ENCODE results near the gene OR2D2.
A peak's percentile ranks its signal among the peaks of the same experiment; 100 is the strongest.

OR2D2 gene, protein sequence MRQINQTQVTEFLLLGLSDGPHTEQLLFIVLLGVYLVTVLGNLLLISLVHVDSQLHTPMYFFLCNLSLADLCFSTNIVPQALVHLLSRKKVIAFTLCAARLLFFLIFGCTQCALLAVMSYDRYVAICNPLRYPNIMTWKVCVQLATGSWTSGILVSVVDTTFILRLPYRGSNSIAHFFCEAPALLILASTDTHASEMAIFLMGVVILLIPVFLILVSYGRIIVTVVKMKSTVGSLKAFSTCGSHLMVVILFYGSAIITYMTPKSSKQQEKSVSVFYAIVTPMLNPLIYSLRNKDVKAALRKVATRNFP

DNA sequence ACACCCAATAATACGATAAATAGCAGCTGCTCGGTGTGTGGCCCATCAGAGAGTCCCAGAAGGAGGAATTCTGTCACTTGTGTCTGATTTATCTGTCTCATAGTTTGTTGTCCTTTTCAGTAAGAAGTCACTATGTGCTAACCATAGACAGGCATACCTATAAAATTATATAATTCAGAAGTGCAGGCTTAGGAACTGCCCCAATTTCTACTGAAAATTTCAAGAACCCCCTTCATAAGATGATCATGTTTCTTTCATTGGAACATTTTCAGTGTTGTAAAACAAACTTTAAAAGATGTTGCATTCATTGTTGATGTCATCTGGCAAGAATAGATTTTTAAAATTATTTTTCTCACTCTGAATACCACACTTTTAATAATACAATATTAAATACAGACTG, at the start of gene OR2D2:
OR2D2 (minus strand) TSS at position 101 of the 400 bp plus-strand sequence; CDS start at position 101, 0 bp downstream.
- DNase-seq: no peak
- Mint-ChIP-seq H3K27me3 (peaks cover 7 to 23% of the 10 kb centered on the region in 2 donors), H3K4me1 (peaks cover 0 to 12% of the 10 kb centered on the region in 2 donors), H3K27ac (no peak within 1 kb of the TSS), H3K36me3 (no peaks in the 10 kb centered on the region), H3K4me3 (no peak within 1 kb of the TSS), H3K9me3 (peaks cover 0 to 2% of the 10 kb centered on the region in 2 donors)
- ATAC-seq (replicated peaks): no peak

DNA sequence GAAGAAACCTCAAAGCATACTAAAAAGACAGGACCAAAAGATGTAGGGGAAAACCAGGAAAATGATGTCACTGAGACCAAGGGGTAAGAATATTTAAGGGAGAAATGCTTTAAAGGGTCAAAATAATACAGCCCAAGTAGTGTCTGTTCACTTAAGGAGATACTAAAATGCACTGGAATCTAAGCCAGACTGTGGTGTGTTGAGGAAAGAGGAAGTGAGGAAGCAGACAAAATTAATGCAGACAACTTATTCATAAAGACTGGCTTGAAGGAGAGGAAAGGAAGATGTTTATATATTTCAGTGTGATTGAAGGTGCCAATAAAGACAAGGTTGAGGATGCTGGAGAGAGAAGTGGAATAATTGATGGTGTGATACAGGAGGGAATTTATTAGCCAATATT, 49.7 kb upstream of the OR2D2 start:
- Mint-ChIP-seq H3K4me3 (no peak overlapping the region), H3K9me3 (no peaks in the 10 kb centered on the region), H3K27ac (no peak overlapping the region), H3K36me3 (no peaks in the 10 kb centered on the region), H3K27me3 (no peaks in the 10 kb centered on the region), H3K4me1 (peaks cover 0 to 1% of the 10 kb centered on the region in 2 donors)
- DNase-seq (no peak), ATAC-seq (replicated peaks) (no peak)

DNA sequence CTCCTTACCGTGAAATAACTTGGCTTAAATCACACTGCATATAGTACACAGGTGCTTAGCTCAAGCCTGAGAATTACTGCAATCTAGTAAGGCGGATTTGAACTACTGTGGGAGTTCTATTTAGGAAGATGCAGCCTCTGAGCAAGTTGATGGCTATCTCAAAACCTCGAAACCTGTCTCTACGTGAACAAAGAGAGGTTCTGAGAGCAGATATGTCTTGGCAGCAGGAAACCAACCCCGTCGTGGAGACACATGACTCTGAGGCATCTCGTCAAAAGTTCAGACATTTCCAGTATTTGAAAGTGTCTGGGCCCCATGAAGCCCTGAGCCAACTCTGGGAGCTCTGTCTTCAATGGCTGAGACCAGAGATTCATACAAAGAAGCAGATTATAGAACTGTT, 39.8 kb upstream of the OR2D2 start:
- Mint-ChIP-seq H3K9me3 (no peaks in the 10 kb centered on the region), H3K27ac (no peak overlapping the region), H3K4me1 (peaks cover 4 to 8% of the 10 kb centered on the region in 2 donors), H3K4me3 (no peak overlapping the region), H3K36me3 (no peaks in the 10 kb centered on the region), H3K27me3 (peaks cover 10 to 15% of the 10 kb centered on the region in 2 donors)
- no peak for DNase-seq
- ATAC-seq (replicated peaks): no peak

DNA sequence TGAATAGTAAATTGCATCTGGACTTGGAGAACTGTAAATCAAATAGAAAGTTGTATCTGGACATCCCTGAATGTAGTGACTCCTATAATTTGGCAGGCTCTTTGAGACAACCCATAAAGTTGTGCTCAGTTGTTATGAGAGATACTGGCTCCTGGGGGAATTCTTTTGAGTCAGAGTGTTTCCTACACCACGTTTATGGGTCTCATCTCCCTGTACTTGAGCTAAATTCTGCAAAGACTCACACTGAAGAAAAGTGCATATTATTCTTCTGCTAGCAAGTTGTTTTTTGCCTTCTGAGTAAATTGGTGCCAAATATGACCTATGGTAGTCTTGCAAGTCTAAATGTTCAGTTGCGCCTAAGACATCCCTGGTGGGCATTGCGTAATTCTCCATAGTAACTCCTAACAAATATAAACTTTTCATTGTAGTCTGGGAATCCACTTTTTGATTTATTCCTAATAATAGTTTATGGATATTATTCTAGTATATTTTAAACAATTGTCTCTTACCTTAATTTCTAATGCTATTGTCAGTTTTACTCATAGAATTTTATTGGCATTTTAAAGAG, 38.9 kb upstream of the OR2D2 start:
- H3K27me3 Mint-ChIP-seq: peaks cover 15 to 22% of the 10 kb centered on the region in 2 donors
- no peak overlapping the region for H3K27ac Mint-ChIP-seq
- no peak overlapping the region for H3K4me3 Mint-ChIP-seq
- no peaks in the 10 kb centered on the region for H3K9me3 Mint-ChIP-seq
- ATAC-seq (replicated peaks) (no peak), DNase-seq (no peak)
- no peaks in the 10 kb centered on the region for H3K36me3 Mint-ChIP-seq
- peaks cover 10 to 17% of the 10 kb centered on the region in 2 donors for H3K4me1 Mint-ChIP-seq

DNA sequence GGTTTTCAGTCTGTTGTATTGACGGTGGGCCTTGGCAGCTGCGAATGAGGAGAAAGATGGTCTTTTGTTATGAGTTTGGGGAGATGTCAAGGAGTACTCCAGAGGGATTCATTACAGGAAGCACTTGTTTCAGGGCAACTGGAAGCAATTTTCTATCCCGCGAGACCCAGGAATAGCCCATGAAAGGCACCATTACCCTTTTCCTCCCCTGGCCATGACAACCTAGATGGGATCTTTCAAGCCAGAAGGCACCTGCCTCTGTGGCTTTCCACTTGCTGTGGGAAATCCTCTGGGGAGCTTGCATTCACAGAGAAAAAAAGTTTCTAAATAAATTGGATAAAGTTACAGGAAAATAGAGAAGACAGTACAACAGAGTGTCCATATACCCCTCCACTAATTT, 36.6 kb upstream of the OR2D2 start:
- no peak overlapping the region for H3K27ac Mint-ChIP-seq
- ATAC-seq (replicated peaks): no peak
- no peaks in the 10 kb centered on the region for H3K36me3 Mint-ChIP-seq
- peaks cover 31 to 39% of the 10 kb centered on the region in 2 donors for H3K27me3 Mint-ChIP-seq
- H3K9me3 Mint-ChIP-seq: no peaks in the 10 kb centered on the region
- no peak for DNase-seq
- H3K4me3 Mint-ChIP-seq: no peak overlapping the region
- peaks cover 16 to 18% of the 10 kb centered on the region in 2 donors for H3K4me1 Mint-ChIP-seq

DNA sequence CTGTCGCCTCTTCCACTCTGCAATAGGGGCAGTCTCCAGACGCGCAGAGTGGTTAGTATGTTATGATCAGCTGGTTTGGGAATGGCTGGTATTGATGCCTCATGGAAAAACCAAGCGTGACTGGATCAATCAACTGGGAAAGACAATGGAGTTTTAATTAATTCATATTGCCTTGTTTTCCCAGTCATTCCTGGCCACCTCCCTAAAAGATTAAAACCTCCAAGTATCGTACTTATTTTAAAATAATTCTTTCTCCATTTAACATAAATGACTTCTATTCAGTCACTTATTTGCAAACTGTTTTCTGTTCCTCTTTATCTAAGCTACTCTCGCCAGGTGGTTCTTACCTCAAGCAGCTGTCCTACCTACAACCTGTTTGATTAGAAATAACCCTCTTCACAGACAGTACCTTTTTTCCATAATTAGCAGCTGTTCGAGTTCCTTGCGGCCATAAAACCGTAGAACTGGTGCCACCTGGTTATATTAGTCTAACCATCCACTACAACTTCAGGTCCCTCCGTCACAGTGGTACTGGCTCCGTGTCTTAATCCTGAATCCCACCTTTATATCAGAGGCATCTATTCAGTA, 34.8 kb upstream of the OR2D2 start:
- Mint-ChIP-seq H3K27ac (no peak overlapping the region), H3K36me3 (no peaks in the 10 kb centered on the region), H3K4me1 (peaks cover 16 to 18% of the 10 kb centered on the region in 2 donors), H3K27me3 (peaks cover 27 to 35% of the 10 kb centered on the region in 2 donors), H3K4me3 (peak overlapping the region; percentile 88 to 92), H3K9me3 (no peaks in the 10 kb centered on the region)
- peak; percentile 72 to 81 for ATAC-seq (replicated peaks)
- DNase-seq: no peak

DNA sequence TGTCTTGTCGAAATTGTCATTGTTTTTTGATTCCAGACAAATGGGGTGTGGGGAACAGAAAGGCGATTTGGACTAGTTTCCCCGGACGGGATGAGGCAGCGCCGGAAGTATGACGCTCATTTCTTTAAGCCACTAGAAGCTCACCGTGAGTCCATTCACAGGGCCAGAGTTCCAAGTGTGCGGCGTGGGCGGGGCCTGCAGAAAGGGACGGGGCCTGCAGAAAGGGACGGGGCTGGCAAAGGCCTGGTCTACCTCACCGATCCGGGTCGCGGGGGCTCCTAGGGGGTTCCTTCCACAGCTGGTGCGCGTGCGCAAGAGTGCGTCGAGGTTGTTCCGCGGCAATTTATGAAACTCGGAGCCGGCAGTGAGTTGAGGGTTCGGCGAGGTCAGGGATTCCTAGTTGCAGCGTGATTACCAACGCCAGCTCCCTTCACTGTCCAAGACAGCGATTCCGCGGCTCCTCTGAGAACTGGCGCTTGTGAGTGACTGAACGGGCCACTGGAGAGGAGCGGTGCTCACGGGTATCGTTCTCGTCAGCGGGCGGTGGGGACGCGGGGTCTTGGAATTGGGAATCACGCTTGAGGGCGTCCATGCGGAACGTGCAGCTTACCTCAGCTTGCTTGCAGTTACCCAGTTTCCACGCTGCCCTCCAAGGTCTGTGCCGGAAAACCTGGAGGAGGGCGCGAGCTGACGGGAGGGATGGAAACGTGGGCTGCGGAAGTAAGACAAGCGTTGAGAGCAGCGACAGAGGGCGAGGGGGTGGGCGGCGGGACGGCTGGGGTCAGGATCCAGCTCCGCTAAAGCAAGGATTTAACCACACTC, 34.1 kb upstream of the OR2D2 start, which contains the start of gene ZNF215:
ZNF215 (plus strand) TSS at position 219 of the 822 bp plus-strand sequence. CDS start 5,847 bp downstream, outside the sequence.
- DNase-seq (peak; percentile 22), ATAC-seq (replicated peaks) (peak; percentile 58 to 69)
- peak within 1 kb of the TSS; percentile 21 for H3K27ac Mint-ChIP-seq
- H3K9me3 Mint-ChIP-seq: no peaks in the 10 kb centered on the region
- peaks cover 16 to 18% of the 10 kb centered on the region in 2 donors for H3K4me1 Mint-ChIP-seq
- H3K4me3 Mint-ChIP-seq: peak within 1 kb of the TSS; percentile 88 to 92
- H3K27me3 Mint-ChIP-seq: peaks cover 25 to 39% of the 10 kb centered on the region in 2 donors
- H3K36me3 Mint-ChIP-seq: no peaks in the 10 kb centered on the region

DNA sequence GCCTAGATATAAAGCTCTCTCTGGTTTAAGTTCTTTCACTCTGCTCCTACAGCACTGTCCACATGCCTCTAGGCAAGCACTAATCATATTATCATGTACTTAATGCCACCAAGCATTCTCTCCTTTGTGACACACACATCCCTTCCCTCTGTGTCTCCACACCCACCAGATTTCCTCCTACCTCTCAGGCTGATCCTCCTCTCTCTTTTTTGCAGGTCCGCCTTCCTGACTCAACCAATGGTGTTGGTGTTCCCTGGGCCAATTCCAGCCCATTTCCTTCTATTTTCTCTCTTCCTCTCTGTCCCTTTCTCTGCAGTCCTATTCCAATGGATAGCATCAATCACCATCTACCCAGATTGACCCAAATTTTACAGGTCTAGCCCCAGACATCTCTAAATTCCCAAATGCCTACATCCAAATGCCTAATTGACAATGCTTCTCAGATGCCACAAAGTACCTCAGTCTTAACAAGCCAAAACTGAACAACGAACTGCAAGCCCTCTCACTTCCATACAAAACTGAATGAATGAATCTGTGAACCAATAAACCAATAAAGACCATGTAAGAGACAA, 33.4 kb upstream of the OR2D2 start:
- Mint-ChIP-seq H3K27me3 (peaks cover 25 to 45% of the 10 kb centered on the region in 2 donors), H3K4me1 (peaks cover 16 to 18% of the 10 kb centered on the region in 2 donors), H3K9me3 (no peaks in the 10 kb centered on the region), H3K27ac (peak overlapping the region; percentile 21), H3K4me3 (peak overlapping the region; percentile 88 to 92), H3K36me3 (no peaks in the 10 kb centered on the region)
- DNase-seq (no peak), ATAC-seq (replicated peaks) (peak; percentile 17 to 21)

DNA sequence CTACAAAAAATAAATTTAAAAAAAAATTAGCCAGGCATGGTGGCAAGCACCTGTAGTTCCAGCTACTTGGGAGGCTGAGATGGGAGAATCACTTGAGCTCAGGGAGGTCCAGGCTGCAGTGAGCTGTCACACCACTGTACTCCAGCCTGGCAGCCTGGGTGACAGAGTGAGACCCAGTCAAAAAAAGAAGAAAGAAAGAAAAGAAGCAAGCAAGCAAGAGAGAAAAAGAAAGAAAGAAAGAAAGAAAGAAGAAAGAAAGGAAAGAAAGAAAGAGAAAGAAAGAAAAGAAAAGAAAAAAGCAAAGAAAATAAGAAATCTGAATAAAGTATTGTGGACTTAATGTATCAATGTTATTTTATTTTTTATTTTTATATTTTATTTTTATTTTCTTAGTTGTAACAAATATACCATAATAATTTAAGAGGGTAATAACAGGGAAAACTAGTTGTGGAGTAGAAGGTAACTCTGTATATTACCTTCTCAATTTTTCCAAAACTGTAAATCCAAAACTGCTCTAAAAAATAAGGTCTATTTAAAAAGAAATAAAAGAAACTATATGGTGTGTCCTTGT, 32.8 kb upstream of the OR2D2 start:
- no peak for ATAC-seq (replicated peaks)
- Mint-ChIP-seq H3K4me3 (no peak overlapping the region), H3K27me3 (peaks cover 25 to 41% of the 10 kb centered on the region in 2 donors), H3K27ac (no peak overlapping the region), H3K36me3 (no peaks in the 10 kb centered on the region), H3K9me3 (no peaks in the 10 kb centered on the region), H3K4me1 (peaks cover 16 to 18% of the 10 kb centered on the region in 2 donors)
- DNase-seq: no peak

DNA sequence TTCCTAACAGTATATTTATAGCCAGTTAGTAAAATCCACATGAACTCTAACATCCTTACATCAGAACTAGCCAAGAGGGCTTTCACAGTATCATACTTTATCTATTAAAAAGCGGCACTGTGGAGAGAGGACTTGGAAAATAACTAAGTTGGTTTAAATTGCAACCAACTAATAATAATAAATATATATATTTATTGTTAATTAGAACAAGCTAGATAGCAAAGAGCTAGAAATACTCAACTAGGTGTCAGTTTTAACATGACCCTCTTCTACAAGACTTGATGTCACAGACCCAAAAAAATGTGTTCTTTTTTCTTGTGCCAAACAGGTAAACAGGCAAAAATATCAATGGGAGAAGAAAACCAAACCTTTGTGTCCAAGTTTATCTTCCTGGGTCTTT, 28.4 kb upstream of the OR2D2 start, which contains the start of gene OR2D3:
OR2D3 (plus strand) TSS at position 301 of the 400 bp plus-strand sequence; CDS start at position 301, 0 bp downstream.
- Mint-ChIP-seq H3K4me1 (peaks cover 0 to 1% of the 10 kb centered on the region in 2 donors), H3K27me3 (peaks cover 11 to 27% of the 10 kb centered on the region in 2 donors), H3K27ac (no peak within 1 kb of the TSS), H3K9me3 (peaks cover 3 to 4% of the 10 kb centered on the region in 2 donors), H3K36me3 (no peaks in the 10 kb centered on the region), H3K4me3 (no peak within 1 kb of the TSS)
- no peak for ATAC-seq (replicated peaks)
- no peak for DNase-seq

DNA sequence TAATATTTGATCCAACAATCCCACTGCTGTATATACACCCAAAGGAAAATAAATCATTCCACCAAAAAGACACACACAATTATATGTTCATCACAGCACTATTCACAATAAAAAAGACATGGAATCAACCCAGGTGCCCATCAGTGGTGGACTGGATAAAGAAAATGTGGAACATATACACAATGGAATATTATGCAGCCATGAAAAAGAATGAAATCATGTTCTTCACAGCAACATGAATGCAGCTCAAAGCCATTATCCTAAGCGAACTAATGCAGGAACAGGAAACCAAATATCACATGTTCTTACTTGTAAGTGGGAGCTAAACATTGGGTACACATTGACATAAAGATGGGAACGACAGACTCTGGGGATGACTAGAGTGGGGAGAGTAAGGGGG, 27.4 kb upstream of the OR2D2 start:
- no peak overlapping the region for H3K4me3 Mint-ChIP-seq
- peaks cover 3 to 4% of the 10 kb centered on the region in 2 donors for H3K9me3 Mint-ChIP-seq
- no peaks in the 10 kb centered on the region for H3K4me1 Mint-ChIP-seq
- peaks cover 3 to 19% of the 10 kb centered on the region in 2 donors for H3K27me3 Mint-ChIP-seq
- ATAC-seq (replicated peaks): no peak
- no peak overlapping the region for H3K27ac Mint-ChIP-seq
- no peak for DNase-seq
- no peaks in the 10 kb centered on the region for H3K36me3 Mint-ChIP-seq

DNA sequence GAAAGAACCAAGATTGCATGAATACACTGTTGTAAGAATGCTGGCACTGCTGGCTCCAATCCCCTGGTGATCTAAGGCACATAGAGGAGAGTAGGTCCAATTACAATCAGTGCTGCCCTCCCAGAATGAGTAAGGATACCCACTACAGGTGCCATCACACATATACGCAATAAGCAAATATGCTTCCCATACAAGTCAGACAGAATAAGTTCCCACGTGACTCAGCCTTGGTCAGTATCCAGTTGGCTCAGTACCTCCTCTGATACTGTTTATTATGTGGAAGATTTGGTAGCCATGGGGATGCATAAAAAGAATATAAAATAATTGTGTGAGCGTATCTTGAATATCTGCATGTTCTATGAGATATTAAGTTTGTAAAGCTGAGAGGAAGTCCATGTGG, 19.6 kb upstream of the OR2D2 start:
- H3K4me3 Mint-ChIP-seq: no peak overlapping the region
- no peaks in the 10 kb centered on the region for H3K4me1 Mint-ChIP-seq
- DNase-seq (no peak), ATAC-seq (replicated peaks) (no peak)
- H3K36me3 Mint-ChIP-seq: no peaks in the 10 kb centered on the region
- no peak overlapping the region for H3K27ac Mint-ChIP-seq
- no peaks in the 10 kb centered on the region for H3K9me3 Mint-ChIP-seq
- no peaks in the 10 kb centered on the region for H3K27me3 Mint-ChIP-seq

DNA sequence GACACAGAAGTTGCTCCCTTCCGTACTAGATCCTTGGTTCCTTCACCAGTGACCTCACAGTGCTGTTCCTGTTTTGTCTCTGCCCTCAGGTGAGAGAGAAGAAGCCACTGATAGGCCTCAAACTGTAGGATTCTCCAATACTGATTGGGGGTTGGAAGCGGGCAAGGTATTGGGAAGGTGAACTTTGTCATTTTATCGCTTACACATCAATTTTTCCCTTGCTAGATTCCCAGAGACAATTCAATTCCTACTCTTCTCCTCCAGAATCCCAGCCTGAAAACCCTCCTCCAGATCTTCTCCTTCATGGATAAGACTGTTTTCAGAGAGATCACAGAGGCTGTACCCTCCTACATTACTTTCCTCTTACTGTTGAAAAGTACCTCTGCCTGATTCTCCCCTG, 19.1 kb upstream of the OR2D2 start:
- H3K4me1 Mint-ChIP-seq: no peaks in the 10 kb centered on the region
- H3K27me3 Mint-ChIP-seq: no peaks in the 10 kb centered on the region
- no peaks in the 10 kb centered on the region for H3K36me3 Mint-ChIP-seq
- DNase-seq (no peak), ATAC-seq (replicated peaks) (no peak)
- no peak overlapping the region for H3K27ac Mint-ChIP-seq
- no peak overlapping the region for H3K4me3 Mint-ChIP-seq
- no peaks in the 10 kb centered on the region for H3K9me3 Mint-ChIP-seq

All from stimulated activated naive B cell treated with anti-CD40 and anti-IgM and Interleukin-4, amounts not matched to agents 10 μg/mL and 1 μg/mL and 100 μg/mL, for 72 hours (primary cell).